GM23338 (cell line): ENCODE results near the gene TRABD.

Experiments
- CREB1 ChIP-seq: fragments of 250-450 bp; sonication (Bioruptor Pico); IDR thresholded peaks from 2 replicates; pipeline ENCODE4 v1.5.0; 2020; ENCODE audit warnings: low read depth, mild to moderate bottlenecking, moderate library complexity
- CTCF ChIP-seq, 2 experiments: fragments of 200-600 bp in 1 of 2; sonication (generic) in 1 of 2; conservative IDR thresholded peaks; 2 replicates each; pipeline versions ENCODE4 v1.5.1 to v1.6.1; 2016 to 2017; ENCODE audit warnings: antibody characterized with exemption in 2 of 2, low read depth in 2 of 2, mild to moderate bottlenecking in 2 of 2, moderate library complexity in 1 of 2
- EZH2phosphoT487 ChIP-seq: fragments of 200-600 bp; sonication (generic); IDR thresholded peaks from one replicate; pipeline ENCODE4 v1.8.1; 2018; ENCODE audit warnings: antibody characterized with exemption; ENCODE audit not compliant: unreplicated experiment

DNA sequence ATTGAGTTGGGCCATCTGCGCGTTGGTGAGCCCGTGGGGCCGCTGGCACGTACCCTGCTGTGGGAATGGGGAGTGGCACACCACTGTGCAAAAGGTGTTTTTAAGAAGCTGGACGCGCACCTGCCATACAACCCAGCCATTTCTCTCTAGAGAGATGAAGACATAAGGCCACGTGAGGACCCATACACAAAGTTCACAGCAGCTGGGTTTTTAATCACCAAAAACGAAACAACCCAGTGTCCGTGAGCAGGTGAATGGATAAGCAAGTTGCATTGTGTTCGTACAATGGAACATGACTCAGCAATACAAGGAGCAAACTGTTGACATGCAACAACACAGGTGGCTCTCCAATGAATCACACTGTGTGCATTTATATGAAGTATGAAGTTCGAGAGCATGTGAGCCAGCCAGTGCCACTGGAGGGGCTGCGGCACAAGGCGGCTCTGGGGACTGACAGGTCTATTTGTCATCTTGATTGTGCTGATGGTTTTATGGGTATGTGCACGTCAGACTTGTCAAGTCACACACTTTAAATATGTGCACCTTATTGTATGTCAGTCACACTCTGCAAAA, 45.8 kb upstream of the TRABD start:
- no peak for TF ChIP-seq CTCF (conservative IDR thresholded peaks at IDR 0.05; ENCODE audit: low read depth in 2 of 2)
- no peak for TF ChIP-seq EZH2phosphoT487
- TF ChIP-seq CREB1 (CRISPR knock-in tag): no peak
